Measurements from ENCODE around the gene GNAT2. TPM values are rescaled to one million over a fixed set of nuclear protein-coding genes. Genes with fewer than 3 reads are reported as not detected.

GNAT2 gene
- total and polyA plus RNA-seq, 2 donors (not counting 3 experiments of a cell fraction or from before 2014, with no cell fraction given), result not detected

DNA sequence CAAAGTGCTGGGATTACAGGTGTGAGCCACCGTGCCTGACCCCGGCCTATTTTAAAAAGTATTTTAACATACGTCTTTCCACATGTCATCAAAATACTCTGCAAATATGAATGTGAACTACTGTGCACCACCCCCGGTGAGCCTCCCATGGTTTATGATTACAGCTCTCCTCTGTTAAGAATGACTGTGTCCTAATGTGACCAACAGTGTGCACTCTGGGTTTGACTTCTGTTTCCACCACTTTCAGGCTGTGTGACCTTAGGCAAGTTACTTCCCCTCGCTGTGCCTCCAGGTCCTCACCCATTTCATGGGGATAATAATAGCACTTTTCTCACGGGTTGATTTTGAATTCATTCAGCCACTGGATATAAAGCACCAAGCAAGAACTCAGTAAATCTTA, 14.9 kb upstream of the GNAT2 start:
- BruUV-seq (replicated peaks), result no TSS peak
- Histone ChIP-seq H3K4me3 (replicated peaks in 1 of 3; ENCODE audit: insufficient read depth in 1 of 3, low read depth in 1 of 3, low read length in 3 of 3) (no peak overlapping the region), H3K4me2 (ENCODE audit: insufficient read depth, low read length) (no peak overlapping the region), H3K4me1 (ENCODE audit: control insufficient read depth, extremely low read depth, insufficient read depth, low read length) (no peaks in the 10 kb centered on the region), H3K9me1 (replicated peaks; ENCODE audit: control insufficient read depth, extremely low read depth, insufficient read depth, low read length) (no peaks in the 10 kb centered on the region), H3K36me3 (ENCODE audit: control insufficient read depth in 2 of 2, extremely low read depth in 1 of 2, insufficient read depth in 2 of 2, low read length in 2 of 2) (peaks cover 9 to 22% of the 10 kb centered on the region in 2 experiments), H4K20me1 (replicated peaks; ENCODE audit: control insufficient read depth, extremely low read depth, insufficient read depth, low read length) (no peaks in the 10 kb centered on the region), H3K79me2 (ENCODE audit: control insufficient read depth, insufficient read depth, low read length) (no peaks in the 10 kb centered on the region), H3K27me3 (ENCODE audit: control insufficient read depth in 2 of 2, insufficient read depth in 2 of 2, low read length in 2 of 2) (no peaks in the 10 kb centered on the region), H3K9me3 (replicated peaks; ENCODE audit: control insufficient read depth, insufficient read depth, low read length) (no peaks in the 10 kb centered on the region), H3K27ac (ENCODE audit: insufficient read depth, low read depth, low read length) (no peak overlapping the region), H2AFZ (ENCODE audit: low read depth, low read length) (no peak overlapping the region), H3K9ac (replicated peaks; ENCODE audit: extremely low read depth, insufficient read depth, low read length) (no peak overlapping the region)
- dilution Hi-C loops (cut with MboI; ENCODE audit: extremely low pct_ligation_motif_present, low sequenced_read_pairs) (no loop called here), intact Hi-C loops (cut with micrococcal nuclease) (no loop called here)
- DNase-seq (ENCODE audit: low read depth, low spot score), result no peak
- no peak for FAIRE-seq
- ChIA-PET CTCF (interaction anchor here (1.4 to 15.2 kb wide), 5 partner anchors 15 to 350 kb away, joined by 4 to 565 read pairs (median 4); partner anchors contain the start of genes AHCYL1 and GNAI3), POLR2A (no interaction called here)
- no peak for TF ChIP-seq POLR2AphosphoS5 (IDR thresholded peaks at IDR 0.05; ENCODE audit: insufficient read depth, low read depth, low read length)
- TF ChIP-seq POLR2A (IDR thresholded peaks at IDR 0.05; ENCODE audit: low read depth, low read length), result no peak
- TF ChIP-seq EZH2 (IDR thresholded peaks at IDR 0.05; ENCODE audit: borderline replicate concordance, low read depth, low read length, severe bottlenecking), result no peak
- TF ChIP-seq JUN (IDR thresholded peaks at IDR 0.05; ENCODE audit: borderline replicate concordance, insufficient read depth, insufficient read length, low read depth), result no peak
- TF ChIP-seq, protein P1, sequence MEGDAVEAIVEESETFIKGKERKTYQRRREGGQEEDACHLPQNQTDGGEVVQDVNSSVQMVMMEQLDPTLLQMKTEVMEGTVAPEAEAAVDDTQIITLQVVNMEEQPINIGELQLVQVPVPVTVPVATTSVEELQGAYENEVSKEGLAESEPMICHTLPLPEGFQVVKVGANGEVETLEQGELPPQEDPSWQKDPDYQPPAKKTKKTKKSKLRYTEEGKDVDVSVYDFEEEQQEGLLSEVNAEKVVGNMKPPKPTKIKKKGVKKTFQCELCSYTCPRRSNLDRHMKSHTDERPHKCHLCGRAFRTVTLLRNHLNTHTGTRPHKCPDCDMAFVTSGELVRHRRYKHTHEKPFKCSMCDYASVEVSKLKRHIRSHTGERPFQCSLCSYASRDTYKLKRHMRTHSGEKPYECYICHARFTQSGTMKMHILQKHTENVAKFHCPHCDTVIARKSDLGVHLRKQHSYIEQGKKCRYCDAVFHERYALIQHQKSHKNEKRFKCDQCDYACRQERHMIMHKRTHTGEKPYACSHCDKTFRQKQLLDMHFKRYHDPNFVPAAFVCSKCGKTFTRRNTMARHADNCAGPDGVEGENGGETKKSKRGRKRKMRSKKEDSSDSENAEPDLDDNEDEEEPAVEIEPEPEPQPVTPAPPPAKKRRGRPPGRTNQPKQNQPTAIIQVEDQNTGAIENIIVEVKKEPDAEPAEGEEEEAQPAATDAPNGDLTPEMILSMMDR (IDR thresholded peaks at IDR 0.05; ENCODE audit: extremely low read depth in 1 of 2, insufficient read depth in 1 of 2, low read depth in 1 of 2, low read length in 2 of 2), result no peak
- TF ChIP-seq FOS (IDR thresholded peaks at IDR 0.05; ENCODE audit: borderline replicate concordance, insufficient read depth, low read length), result no peak
- TF ChIP-seq MYC (IDR thresholded peaks at IDR 0.05; ENCODE audit: low read depth, low read length), result no peak
- TF ChIP-seq GATA2 (IDR thresholded peaks at IDR 0.05; ENCODE audit: insufficient read depth, insufficient read length, low read depth, low read length), result no peak
- TF ChIP-seq, protein P2, sequence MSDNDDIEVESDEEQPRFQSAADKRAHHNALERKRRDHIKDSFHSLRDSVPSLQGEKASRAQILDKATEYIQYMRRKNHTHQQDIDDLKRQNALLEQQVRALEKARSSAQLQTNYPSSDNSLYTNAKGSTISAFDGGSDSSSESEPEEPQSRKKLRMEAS (IDR thresholded peaks at IDR 0.05; ENCODE audit: insufficient read depth, insufficient read length), result no peak

All from endothelial cell of umbilical vein (primary cell).